Femur (tissue), 1 donor: ENCODE measurements around the gene STX2.
A peak's percentile ranks its signal among the peaks of the same experiment; 100 is the strongest.

ENCODE experiments used
- DNase-seq: peaks from one replicate; pipeline ENCODE4 v3.0.0-alpha.2; 2017

STX2 gene

DNA sequence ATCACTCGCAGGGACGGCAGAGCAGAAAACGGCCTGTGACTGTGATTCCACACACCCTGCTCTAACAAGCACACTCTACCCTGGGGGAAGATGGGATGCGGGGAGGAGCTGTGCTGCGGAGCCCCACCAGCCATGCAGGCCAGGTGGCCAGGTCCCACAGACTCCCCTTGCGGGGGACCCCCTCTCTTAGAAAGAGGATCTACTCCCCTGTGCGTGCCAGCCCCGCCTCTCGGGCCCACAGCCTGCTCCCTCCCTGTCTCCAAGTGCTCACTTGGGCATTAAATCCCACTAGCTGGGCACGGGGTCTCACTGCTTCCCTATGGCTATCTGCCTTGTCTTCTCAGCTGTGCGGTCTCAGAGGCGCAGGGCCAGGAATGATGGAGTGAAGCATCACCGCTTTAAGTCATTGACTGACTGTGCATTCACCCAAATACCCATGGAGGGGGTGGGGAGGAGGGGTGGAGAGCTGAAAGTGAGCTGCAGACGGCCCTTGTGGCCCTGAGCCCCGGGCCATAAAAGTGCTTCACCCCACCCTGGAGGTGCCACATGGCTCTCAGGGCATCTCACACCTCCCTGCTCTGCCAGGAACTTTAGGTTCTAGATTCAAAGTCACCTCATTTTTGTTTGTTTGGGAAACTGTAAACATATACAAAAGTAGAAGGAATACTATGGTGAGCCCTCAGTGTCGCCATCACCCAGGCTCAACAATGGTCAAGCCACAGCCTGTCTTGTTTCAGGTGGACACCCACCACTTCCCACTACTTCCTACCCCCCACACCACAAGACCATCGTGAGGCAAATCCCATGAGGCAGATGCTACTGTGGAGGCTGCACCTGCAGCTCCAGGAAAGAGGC, 9.4 kb downstream of the STX2 start:
- no peak for DNase-seq

DNA sequence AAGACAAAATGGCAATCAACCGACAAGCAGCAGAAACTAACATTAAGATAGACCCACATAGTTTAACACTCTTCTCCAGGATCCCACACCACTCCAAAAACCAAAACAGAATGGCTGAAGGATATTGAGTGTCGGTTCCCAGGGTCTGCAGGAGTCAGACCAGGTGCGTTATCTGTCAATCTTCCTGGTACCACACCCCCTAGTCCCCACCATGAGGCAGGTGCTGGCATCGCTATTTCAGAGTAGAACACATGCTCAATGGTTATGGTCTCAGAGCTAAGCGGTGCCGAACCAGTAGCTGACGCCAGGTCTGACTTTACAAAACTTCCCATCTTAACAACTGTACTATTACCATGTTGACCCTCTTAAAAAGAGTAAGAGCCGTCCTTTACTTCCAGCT, 10.2 kb downstream of the STX2 start:
- DNase-seq: no peak

DNA sequence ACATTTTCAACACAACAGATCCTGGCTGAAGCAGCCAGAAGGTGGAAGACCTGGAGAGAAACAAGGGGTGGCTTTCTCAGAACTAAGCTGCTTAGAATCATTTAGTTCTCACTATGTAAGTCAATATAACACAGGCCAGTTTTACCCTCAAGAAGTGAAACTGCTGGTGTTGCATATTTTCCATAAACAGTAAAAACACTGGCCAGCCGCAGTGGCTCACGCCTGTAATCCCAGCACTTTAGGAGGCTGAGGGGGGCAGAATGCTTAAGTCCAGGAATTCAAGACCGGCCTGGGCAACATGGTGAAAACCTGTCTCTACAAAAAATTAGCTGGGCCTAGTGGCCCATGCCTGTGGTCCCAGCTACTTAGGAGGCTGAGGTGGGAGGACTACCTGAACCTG, 11.6 kb downstream of the STX2 start:
- DNase-seq: peak; percentile 36

DNA sequence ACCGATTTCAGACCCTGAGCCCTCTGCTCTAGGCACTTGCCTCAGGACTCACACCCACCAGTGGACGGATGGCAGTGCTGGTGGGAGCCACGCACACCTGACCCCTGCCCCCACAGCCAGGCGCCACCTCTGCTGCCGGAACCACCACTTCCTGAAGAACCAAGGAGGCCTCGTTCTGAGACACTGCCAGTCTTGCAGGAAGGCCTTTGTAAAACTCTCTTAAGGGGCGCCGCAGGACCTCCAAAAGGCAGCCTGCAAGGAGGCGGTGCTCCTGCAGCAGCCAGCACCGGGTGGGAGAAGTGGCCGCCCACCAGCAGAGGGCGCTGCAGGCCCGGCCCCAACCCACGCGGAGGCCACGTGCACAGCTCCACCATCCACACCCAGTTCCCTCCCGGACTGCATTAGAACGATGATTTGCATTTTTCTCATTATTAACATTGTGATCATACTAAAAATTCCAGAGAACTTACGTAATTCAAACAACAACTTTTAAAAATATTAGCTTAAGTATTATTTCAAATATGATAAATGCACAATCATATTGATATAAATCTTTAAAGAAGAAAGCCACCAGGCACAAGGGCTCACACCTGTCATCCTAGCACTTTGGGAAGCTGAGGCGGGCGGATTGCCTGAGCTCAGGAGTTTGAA, 12.8 kb downstream of the STX2 start:
- peak; percentile 39 for DNase-seq

DNA sequence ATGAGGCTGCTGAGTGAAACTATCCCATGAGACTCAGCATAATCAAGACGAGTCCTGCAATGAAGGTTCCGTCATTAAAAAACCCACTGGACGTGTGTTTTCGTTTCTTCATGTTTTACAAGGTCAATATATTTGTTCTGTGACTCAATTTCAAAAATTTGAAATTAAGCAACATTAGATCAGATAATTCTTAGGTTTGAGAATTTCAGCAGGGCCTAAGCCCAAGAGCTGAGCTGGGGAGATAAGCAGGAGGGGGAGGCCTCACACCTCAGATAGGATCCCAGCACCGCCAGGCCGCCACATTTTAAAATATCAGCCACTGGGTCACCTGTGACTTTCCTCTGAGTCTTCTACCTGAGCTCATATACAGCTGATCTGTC, 13.3 kb downstream of the STX2 start:
- DNase-seq: no peak

DNA sequence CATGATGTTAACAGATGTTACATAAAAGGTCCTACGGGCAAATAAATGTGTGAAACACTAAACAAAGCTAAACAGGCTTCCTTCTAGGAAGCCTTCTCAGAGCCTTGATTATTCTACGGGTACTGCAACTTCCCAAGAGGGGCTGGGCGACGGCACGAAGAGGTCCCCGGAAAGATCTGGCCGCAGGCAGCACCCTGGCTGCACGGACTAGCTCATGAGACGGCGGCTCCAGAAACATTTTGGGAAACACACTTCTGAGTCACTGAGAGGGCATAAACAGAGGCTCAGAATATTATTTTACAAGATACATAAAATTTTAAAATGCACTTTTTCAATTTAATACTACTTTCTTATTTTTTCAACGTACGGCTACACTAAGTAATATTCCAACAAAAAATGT, 19.4 kb downstream of the STX2 start:
- no peak for DNase-seq

DNA sequence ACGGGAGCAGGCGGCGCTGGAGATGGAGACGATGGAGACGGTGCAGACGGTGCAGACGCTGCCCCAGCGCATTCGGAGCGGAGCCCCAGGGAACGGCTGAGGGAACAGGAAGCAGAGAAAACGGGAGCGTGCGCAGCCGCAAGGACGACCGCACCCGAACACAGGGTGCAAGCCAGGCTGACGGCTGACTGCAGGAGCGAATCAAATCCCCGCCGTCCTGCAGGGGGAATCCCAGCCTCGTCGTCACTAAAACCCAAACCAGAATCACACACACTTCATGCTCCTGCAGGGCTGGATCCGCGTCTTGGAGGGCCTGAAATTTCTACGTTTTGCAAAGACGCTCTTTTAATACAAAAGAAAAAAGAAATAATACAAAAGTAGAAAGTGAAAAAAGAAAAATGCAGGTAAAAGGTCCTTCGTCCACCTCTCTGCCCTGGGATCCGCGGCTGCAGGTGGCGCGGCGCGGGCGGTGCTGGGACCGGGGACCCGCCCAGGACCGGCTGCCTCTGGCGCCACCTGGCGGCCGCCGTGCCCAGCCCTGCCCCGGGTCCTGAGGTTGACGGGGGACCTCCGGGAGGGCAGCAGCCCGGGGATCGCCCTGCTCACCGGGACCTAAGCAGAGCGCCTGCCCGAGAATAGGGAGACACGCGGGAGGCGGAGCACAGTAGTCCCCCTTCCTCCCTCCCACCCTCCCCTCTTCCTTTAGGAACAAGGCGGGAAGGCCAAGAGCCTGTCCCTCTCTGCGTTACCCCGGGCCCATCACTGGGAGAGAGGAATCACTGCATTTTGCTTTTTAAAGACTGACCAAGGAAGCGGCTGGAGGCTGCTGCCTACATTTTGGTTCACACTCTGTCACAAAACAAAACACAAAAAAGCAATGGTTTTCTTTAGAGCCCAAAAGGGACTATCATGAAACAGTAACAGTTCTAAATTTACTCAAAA, 20.1 kb downstream of the STX2 start:
- DNase-seq: peak; percentile 56

DNA sequence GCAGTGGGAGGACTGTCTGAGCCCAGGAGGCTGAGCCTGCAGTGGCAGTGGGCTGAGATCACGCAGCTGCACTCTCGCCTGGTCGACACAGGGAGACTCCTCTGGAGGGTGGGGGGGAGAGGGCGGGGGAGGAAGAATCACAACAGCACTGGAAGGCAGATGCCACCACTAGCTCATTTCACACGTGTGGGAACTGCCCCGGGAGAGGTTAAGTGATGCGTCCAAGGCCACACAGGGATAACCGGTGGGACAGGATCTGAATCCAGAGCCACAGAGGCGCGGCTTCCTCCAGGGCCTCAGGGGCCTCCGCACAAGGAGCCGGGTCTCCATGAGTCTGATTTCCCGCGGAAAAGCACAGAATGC, 20.8 kb downstream of the STX2 start:
- DNase-seq: no peak

DNA sequence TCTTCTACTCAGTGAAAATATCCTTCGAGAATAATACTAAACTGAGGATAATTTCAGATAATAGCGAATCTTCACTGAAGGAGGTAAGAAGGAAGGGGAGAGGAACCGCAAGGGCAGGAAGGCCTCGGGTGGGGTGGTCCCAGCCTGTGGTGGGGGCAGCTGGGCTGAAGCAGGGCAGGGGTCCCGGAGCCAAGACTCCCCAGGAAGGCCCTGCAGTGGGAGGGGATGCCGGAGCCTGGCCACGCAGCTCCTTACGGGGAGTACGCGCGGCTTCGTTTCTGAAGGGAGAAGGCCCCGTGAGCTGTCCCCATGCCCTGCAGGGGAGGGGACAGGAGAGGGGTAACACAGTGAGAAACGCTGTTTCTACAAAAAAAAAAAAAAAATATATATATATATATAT, 21.2 kb downstream of the STX2 start:
- DNase-seq: no peak

DNA sequence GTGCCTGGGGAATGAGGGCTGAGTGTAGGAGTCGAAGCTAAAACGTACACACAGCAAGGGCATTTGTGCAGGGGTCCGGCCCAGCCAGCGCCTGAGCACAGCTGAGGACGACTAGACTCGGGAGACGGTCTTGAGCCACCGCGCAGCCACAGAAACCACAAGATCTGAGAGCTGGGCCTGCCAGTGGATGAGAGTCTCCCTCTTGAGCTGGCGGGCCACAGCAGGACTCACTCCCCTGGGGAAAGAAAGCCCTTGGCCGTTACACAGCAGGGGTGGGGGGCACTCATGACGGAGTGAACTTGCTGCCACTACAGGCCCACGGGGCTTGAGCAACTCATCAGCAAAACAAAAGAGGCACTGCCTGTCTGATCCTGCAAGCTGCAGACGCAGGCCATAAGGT, 23.0 kb downstream of the STX2 start:
- DNase-seq: no peak

DNA sequence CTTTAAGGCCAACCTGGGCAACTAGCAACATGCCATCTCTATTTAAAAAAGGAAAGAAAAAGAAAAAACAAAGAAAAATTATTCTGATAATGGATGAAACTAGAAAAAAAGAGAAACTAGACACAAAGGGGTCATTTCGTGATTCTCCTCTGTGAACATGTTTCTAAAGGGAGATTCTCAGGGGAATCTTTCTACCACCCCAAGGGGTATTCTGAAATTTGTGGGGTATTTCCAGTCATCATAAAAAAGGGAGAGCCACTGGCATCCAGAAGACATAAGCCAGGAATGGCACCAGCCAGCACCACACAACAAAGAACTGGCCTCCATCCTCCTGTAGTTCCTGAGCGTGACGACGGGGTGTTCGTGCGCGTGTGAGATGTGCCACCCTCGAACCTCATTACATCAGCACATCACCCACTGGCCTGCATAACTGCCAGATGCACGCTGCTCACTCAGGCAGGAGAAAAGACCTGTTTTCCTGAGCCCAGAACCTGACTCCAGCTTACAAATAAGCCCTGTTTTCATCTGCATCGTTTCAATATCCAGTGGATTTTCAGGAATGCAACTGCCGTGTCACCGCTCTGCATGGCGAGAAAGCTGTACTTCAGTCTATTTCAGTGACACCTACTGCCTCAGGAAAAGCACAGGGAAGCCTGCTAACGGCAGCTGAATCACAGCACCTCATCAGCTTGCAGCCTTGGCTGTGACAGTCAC, 23.9 kb downstream of the STX2 start:
- no peak for DNase-seq

DNA sequence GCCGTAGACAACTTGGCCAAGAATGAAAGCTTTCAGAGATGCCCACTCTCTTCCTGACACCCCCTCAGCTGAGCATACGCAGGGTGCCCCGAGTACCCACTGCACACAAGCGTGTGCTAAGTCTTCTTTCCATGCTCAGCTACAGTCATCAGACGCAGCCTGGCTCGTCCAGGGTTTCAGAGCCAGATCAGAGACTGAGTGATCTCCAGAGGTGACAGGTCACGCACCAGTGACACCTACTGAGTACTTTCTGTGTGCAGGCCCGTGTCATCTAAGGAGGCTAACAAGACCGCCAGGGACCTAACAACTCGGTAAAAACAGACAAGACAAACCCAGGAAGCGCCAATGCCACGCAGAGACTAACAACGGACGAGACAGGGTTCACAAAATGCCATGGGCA, 25.1 kb downstream of the STX2 start:
- no peak for DNase-seq

DNA sequence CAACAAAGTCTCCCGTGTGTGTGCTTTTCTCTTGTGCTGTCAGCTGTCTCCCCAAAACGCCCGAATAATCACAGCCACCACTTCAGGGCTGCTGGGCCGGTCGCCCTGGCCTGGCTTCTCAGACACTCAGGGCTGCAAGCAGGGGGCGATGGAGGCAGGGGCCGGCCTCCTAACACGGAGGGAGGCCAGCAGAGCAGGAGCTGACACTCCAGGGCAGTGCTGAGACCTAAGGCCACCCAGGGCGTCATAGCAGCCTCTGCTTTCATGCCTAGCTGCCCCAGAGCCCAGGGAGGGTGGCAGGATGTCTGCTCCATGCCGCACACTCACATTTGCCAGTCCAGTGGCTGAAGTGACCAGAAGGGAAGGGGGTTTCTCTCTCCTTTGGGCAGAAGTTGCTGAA, 25.6 kb downstream of the STX2 start:
- no peak for DNase-seq

DNA sequence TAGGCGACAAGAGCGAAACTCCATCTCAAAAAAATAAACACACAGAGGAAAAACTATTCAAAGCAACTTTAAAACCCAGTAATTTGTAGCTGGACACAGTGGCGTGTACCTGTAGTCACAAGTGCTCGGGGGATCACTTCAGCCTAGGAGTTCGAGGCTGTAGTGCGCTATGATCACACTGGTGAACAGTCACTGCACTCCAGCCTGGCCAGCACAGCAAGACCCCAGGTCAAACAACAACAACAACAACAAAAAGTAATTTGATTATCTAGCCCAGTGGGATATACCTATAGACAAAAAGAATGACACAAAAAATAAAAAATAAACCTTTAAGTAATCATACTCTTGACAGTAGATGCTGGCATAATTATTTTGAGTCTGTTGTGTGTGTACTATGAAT, 29.3 kb downstream of the STX2 start:
- DNase-seq: no peak

DNA sequence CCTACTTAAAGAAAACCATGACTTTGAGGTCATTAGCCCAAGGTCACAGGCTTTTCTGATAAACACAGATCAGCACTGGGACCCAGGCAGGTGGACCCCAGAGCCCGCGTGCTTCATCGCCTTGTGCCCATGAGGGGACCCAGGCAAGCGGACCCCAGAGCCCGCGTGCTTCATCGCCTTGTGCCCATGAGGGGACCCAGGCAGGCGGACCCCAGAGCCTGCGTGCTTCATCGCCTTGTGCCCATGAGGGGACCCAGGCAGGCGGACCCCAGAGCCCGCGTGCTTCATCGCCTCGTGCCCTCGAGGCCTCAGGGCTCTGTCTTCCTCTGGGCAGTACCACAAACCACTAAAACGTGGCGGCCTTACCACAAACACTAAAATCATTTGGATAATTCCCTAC, 31.7 kb downstream of the STX2 start:
- no peak for DNase-seq

DNA sequence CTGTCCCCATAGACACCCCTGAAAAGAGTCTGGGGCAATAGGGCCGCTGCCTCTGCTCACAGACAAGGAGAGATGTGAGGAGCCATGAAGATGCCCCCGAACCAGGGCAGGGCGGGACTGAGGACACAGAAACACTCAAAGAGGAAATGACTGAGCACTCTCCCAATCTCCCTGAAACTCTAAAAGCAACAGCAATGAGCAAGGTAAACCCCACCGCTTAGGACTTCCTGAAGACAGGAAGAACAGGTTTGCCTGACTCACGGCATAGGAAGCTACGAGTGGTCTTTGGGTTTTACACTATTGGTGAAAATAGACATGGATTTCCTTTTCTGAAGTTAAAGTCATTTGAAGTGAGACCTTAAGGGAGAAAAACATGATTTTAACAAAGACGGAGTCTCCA, 32.5 kb downstream of the STX2 start:
- no peak for DNase-seq

DNA sequence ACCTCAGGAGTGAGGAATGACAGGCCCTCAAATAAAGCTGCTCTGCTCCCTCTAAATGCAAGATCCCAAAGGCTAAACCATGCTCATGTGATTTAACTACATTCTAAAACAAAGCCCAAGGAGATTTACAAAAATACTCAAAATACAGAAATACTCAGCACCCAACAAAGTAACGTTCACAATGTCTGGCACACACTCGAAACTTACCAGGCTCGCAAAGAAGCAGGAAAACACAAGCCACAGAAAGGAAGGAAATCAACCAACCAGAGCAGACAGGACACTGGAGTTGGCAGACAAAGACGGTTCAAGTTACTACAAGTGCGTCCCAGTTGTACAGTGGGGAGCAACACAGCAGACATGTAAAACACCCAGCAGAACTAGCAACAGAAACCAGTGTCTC, 33.4 kb downstream of the STX2 start:
- DNase-seq: no peak

DNA sequence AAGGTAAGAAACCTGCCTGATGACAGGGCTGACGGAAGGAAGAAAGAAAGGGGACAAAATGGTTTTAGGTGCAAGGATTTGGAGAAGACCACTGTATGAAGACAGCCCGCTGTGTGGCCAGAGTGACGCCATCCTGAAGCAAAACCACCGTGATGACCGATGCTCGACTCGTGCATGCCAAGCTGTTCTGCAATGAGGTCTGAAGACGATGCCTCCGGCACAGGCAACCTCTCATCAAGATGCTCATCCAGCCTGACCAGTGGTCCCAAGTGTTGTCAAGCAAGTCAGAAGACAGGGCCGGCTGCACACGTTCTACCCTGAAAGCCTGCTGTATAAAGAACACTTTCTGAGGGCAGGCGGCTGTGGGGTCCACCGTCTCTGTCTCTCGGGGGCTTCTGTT, 34.8 kb downstream of the STX2 start:
- no peak for DNase-seq

DNA sequence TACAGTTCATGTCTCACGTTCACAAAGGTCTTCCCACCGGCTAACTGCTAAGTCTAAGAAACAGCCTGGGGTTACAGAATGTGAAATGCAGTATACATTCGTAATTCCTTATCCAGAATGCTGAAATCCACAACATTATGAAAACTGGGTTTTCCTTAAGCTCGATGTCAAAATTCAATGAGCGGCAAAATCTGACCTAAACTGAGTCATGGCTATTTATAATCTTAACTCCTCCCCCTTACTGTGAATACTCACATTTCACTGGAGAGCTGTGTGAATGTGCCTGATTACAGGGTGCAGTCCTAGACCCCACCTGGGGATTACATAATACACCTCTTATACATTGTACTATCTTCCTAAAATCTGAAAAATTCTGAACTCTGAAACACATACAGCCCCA, 35.3 kb downstream of the STX2 start:
- no peak for DNase-seq

DNA sequence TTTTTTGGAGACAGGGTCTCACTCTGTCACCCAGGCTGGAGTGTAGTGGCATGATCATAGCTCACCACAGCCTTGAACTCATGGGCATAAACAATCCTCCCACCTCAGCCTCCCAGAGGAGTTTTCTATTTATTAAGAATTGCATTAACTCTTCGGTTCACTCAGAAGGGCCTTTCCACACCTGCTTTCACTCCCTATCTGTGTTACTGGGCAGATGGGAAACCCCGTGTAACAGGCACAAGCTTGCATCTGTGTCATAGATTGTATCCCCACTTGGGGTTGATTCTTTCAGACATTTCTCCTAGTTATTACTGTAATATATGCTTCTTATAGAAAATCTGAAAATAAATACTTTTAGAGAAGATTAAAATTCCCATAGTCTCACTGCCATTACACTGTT, 38.7 kb downstream of the STX2 start:
- DNase-seq: no peak

DNA sequence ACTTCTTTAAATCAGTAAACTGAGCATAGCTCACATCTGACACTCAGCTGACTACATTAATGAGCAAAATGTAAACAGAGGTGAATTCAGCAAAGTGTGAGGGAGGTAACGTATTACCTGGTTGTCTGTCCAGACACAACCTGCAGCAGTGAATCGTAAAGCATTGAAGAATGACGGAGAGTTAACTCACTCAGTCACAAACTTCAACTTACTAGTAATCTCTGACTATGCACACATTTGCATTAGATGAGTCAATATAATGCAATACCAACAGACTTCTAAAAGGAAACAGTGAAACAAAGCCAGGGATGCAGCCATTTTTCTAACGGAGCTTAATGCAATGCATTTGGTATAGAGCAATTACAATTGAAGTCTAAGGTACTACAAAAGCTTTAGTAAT, 40.0 kb downstream of the STX2 start:
- DNase-seq: no peak

DNA sequence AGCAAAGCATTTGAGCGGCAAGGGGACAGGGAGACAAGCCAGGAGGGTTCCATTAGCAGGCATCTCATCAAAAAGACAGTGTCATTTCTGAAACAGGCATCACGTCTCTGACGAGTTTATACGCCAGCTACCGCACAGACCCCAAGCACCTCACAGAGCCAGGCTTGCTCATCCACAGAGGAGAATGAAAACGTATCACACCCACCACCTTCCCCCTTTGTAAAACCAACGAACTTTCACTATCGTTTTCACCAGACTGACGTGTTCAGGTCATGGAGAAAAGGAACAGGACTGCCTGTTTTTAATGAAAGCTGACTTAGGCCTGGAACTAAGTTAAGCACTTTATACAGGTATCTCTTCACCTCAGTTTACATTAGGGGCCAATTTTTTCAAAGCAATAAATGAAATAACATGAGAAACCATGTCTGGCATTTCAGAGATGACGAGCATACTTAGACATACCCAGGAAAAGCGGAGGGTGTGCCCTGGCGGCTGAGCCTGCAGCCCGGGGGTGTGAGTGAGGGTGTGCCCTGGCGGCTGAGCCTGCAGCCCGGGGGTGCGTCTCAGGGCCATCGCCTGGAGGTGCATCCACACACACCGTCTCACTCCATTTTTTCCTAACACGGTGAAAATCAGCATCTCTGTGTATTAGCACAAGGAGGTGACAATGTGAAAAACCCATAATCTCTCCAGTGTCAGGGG, 41.9 kb downstream of the STX2 start:
- DNase-seq: no peak
